HEK293 (cell line): Measurements from ENCODE around the gene DIP2C.

ENCODE experiments used
- CTCF ChIP-seq: fragments of 450-650 bp; formaldehyde crosslinking; IDR thresholded peaks from 2 replicates; pipeline ENCODE4 v1.5.1; 2016; ENCODE audit warnings: missing biosample characterization, missing genetic modification characterization
- SALL2 ChIP-seq: fragments of 450-650 bp; formaldehyde crosslinking; IDR thresholded peaks from 2 replicates; pipeline ENCODE4 v1.5.0; 2017; ENCODE audit warnings: missing biosample characterization, mild to moderate bottlenecking, missing genetic modification characterization, borderline replicate concordance

- TF ChIP-seq CTCF (tag by site-specific recombination) (no peak), SALL2 (tag by site-specific recombination) (no peak)
Measured at GRCh38 chr10:396535-397220, 292.8 kb downstream of the DIP2C start.
